SU-DHL-6 (cell line): ENCODE data around the gene SFRP5.

ENCODE experiments used
- H2AFZ ChIP-seq: fragments of 200-600 bp; sonication (generic); 2 replicates; pipeline ENCODE4 v1.6.1; 2014; ENCODE audit warnings: low read depth, mild to moderate bottlenecking, moderate library complexity, mixed read lengths, antibody characterized with exemption, low read length; ENCODE audit not compliant: severe bottlenecking
- H3F3A ChIP-seq: fragments of 200-600 bp; shearing (Covaris generic); 2 replicates; pipeline ENCODE4 v1.6.0; 2016; ENCODE audit warnings: antibody characterized with exemption, mild to moderate bottlenecking; ENCODE audit not compliant: insufficient read depth
- H3K27ac ChIP-seq: fragments of 200-600 bp; sonication (generic); 2 replicates; pipeline ENCODE4 v1.5.1; 2016; ENCODE audit warnings: low read depth, mild to moderate bottlenecking, low read length, moderate library complexity, mixed read lengths
- H3K27me3 ChIP-seq: fragments of 200-600 bp; sonication (generic), shearing (Covaris generic); 2 replicates; pipeline ENCODE4 v1.6.0; 2014; ENCODE audit warnings: mild to moderate bottlenecking, low read length
- H3K36me3 ChIP-seq: fragments of 200-600 bp; sonication (generic); 2 replicates; pipeline ENCODE4 v1.6.1; 2014; ENCODE audit warnings: mild to moderate bottlenecking, low read length, mixed read lengths
- H3K4me2 ChIP-seq: fragments of 300-600, 200-600 bp; shearing (Covaris generic), sonication (generic); 2 replicates; pipeline ENCODE4 v1.6.0; 2014; ENCODE audit warnings: low read length, low read depth, mild to moderate bottlenecking; ENCODE audit not compliant: poor library complexity, severe bottlenecking
- H3K4me3 ChIP-seq: fragments of 200-600 bp; sonication (generic); 2 replicates; pipeline ENCODE4 v1.5.1; 2014; ENCODE audit warnings: antibody characterized with exemption, low read length, mild to moderate bottlenecking, mixed read lengths; ENCODE audit not compliant: insufficient read depth, poor library complexity, severe bottlenecking
- H3K79me2 ChIP-seq: fragments of 200-600 bp; sonication (generic); 2 replicates; pipeline ENCODE4 v1.6.1; 2014; ENCODE audit warnings: mild to moderate bottlenecking, low read length, moderate library complexity; ENCODE audit not compliant: insufficient read depth
- H3K9ac ChIP-seq: fragments of 200-600 bp; sonication (generic); 2 replicates; pipeline ENCODE4 v1.7.0; 2014; ENCODE audit warnings: mild to moderate bottlenecking, low read length
- H3K9me2 ChIP-seq: fragments of 200-600 bp; sonication (generic); replicated peaks from 2 replicates; pipeline ENCODE4 v1.6.1; 2014; ENCODE audit warnings: low read length; ENCODE audit not compliant: insufficient read depth
- H3K9me3 ChIP-seq: fragments of 200-600 bp; sonication (generic); 2 replicates; pipeline ENCODE4 v1.6.1; 2014; ENCODE audit warnings: low read length, mixed read lengths; ENCODE audit not compliant: insufficient read depth
- H4K20me1 ChIP-seq: fragments of 200-600 bp; sonication (generic); 2 replicates; pipeline ENCODE4 v1.6.1; 2014; ENCODE audit warnings: low read depth, mild to moderate bottlenecking, antibody characterized with exemption, low read length, moderate library complexity, mixed read lengths
- CTCF ChIP-seq: fragments of 200-600 bp; sonication (generic); IDR thresholded peaks from one replicate; pipeline ENCODE4 v1.5.1; 2017; ENCODE audit warnings: antibody characterized with exemption, mild to moderate bottlenecking, low read length, moderate library complexity; ENCODE audit not compliant: insufficient read depth, poor library complexity, severe bottlenecking
- EZH2phosphoT487 ChIP-seq: fragments of 200-600 bp; sonication (generic), shearing (Covaris generic); conservative IDR thresholded peaks from 2 replicates; pipeline ENCODE4 v1.6.1; 2018; ENCODE audit warnings: mild to moderate bottlenecking, antibody characterized with exemption, low read length, moderate library complexity, mixed read lengths

The SFRP5 gene

DNA sequence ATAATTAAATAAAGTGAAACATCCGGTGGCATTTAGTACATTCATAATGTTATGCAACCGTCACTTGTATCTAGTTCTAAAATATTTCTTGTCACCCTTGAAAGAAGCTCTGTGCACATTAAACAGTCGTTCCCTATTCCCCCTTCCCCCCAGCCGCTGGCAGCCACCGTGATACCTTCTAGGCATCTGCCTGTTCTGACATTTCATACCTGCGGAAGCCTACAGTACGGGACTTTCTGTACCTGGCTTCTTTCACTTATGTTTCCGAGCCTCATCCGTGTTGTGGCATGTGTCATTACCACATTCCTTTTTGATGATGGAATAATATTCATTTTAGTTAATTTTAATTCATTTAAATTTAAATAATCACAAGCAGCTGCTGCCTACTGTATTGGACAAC, 13.9 kb upstream of the SFRP5 start:
- Histone ChIP-seq H3K9me2 (no peaks in the 10 kb centered on the region), H3K27ac (no peak overlapping the region), H3K4me2 (no peak overlapping the region), H3K27me3 (no peaks in the 10 kb centered on the region), H3K9me3 (no peaks in the 10 kb centered on the region), H4K20me1 (no peaks in the 10 kb centered on the region), H3K9ac (no peak overlapping the region), H3K4me3 (no peak overlapping the region), H3K79me2 (no peaks in the 10 kb centered on the region), H3F3A (no peaks in the 10 kb centered on the region), H3K36me3 (no peaks in the 10 kb centered on the region), H2AFZ (no peak overlapping the region)
- no peak for TF ChIP-seq EZH2phosphoT487
- no peak for TF ChIP-seq CTCF

- Histone ChIP-seq H3K79me2 (no peaks in the 10 kb centered on the region), H2AFZ (no peak overlapping the region), H3K4me2 (no peak overlapping the region), H3K4me3 (no peak overlapping the region), H3K27ac (no peak overlapping the region), H4K20me1 (no peaks in the 10 kb centered on the region), H3K27me3 (no peaks in the 10 kb centered on the region), H3F3A (no peaks in the 10 kb centered on the region), H3K9me3 (no peaks in the 10 kb centered on the region), H3K9me2 (no peaks in the 10 kb centered on the region), H3K36me3 (no peaks in the 10 kb centered on the region), H3K9ac (no peak overlapping the region)
- TF ChIP-seq CTCF: no peak
- no peak for TF ChIP-seq EZH2phosphoT487
These were observed 13.4 kb upstream of the SFRP5 start for GRCh38 chr10:97785231-97785630.

- Histone ChIP-seq H3K9me3 (no peaks in the 10 kb centered on the region), H3K9ac (no peak overlapping the region), H3K4me2 (no peak overlapping the region), H3K4me3 (no peak overlapping the region), H4K20me1 (no peaks in the 10 kb centered on the region), H3K27me3 (no peaks in the 10 kb centered on the region), H3K9me2 (no peaks in the 10 kb centered on the region), H3K79me2 (no peaks in the 10 kb centered on the region), H3K36me3 (no peaks in the 10 kb centered on the region), H3F3A (no peaks in the 10 kb centered on the region), H3K27ac (no peak overlapping the region), H2AFZ (no peak overlapping the region)
- TF ChIP-seq EZH2phosphoT487: no peak
- TF ChIP-seq CTCF: no peak
These were observed 12.5 kb upstream of the SFRP5 start for GRCh38 chr10:97784200-97784810.
